Stimulated activated CD8-positive, alpha-beta memory T cell treated with anti-CD3 and anti-CD28 coated beads, Interleukin-15, amount 100 ng/mL, for 4 hours (primary cell): Measurements from ENCODE around the gene CPLANE2.
"Not testable (repeated sequence)": the region's sequence is repeated elsewhere in the genome, so short reads cannot be mapped to it uniquely, and the experiment has no call there.

Experiments
- DNase-seq, 2 donors: peaks; one replicate each; pipeline ENCODE4 v3.0.0-alpha.2; 2020; ENCODE audit warnings: low read depth in 2 of 2

The CPLANE2 gene, protein sequence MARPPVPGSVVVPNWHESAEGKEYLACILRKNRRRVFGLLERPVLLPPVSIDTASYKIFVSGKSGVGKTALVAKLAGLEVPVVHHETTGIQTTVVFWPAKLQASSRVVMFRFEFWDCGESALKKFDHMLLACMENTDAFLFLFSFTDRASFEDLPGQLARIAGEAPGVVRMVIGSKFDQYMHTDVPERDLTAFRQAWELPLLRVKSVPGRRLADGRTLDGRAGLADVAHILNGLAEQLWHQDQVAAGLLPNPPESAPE

DNA sequence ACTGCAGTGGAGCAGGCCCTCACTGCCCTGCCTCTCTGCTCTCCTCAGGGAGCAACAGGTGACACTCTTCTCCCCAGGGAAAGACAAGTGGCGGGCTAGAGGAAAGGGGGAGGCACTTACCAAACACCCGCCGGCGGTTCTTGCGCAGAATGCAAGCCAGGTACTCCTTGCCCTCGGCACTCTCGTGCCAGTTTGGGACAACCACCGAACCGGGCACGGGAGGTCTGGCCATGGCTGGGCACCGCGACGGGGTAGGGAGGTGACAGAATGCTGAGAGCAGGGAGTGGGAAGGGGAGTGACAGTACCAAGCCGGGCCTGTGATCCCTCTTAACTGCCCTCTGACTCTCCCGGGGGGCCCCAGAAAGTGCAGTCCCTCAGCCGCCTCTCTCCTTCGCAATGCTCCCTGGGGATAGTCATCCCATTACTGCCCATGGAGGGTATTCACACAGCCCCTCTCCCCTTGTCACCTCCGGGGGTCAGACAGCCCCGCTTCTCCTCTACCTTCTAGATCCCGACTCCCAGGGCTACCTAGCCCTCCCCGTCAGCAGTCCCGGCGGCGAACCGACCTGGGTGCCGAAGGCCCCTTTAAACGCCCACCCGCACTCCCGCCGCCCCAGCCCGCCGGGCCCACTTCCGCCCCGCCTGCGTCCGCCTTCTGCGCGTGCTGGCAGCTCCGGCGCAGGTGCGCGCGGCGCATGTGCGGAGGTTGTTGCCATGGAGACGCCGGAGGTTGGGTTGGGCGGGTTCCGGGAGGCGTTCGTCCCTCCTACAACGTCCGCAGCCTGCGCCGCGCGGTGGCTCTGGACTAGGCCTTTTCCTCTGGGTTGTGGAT is at the start of gene CPLANE2:
TSS of gene CPLANE2 (minus strand) at position 673 of the 832 bp plus-strand sequence. CDS start at position 232, 441 bp downstream.
- DNase-seq = peak; percentile 91 to 95

GRCh38 chr1:16286122-16286521 is 49.1 kb upstream of the CPLANE2 start:
- no peak for DNase-seq

DNA sequence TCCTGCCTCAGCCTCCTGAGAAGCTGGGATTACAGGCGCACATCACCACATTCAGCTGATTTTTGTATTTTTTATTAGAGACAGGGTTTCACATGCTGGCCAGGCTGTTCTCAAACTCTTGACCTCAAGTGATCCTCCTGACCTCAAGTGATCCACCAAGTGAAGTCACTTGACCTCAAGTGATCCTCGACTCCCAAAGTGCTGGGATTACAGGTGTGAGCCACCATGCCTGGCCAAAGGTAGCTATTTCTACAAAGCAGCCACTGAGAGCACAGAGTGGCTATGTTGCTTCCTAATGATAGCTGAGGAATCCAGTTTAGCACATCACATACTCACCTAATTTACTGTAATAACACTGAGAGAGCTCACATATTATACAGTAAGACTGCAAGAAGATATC is 44.8 kb upstream of the CPLANE2 start:
- no peak for DNase-seq

DNA sequence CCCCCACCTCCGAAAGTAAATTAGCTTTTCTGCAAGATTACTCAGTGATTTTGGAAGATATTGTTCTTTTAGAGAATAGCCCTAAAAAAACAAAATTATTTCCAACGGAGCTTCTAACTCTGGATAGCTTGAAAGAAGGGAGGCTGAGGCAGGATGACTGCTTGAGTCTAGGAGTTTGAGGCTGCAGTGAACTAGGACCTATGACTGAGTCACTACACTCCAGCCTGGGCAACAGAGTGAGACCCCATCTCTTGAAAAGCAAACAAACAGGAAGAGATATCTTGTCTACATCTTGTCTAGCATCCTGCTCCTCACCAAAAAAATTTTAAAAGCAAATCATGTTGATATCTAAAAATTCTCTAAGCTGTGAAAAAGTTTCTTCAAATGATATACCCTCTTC is 42.2 kb upstream of the CPLANE2 start:
- no peak for DNase-seq

- no peak for DNase-seq
These were observed 39.5 kb upstream of the CPLANE2 start for GRCh38 chr1:16276302-16277030.

GRCh38 chr1:16275591-16275990 is 38.6 kb upstream of the CPLANE2 start:
- no peak for DNase-seq

DNA sequence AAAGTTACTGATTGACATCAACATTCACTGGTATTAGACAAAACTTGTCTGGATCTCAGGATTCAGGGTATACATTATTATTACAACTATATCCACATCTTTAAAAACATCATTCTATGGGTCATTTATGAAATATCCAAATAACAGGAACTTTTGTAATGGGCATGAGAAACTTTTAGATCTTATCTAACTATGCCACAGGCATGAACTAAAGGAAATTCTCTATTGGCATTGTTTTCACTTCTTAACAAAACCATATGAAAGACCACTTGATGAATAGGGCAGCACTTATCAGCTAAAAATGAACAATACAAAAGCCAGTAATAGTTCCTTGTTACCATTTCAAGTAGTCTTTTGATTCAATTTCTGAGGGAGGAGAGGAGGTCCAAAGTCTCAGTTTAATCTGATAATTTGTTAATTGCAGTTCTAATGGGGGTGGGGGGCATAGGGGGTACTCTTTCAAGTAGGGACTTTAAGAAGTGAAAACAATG is 30.8 kb upstream of the CPLANE2 start:
- no peak for DNase-seq

GRCh38 chr1:16266411-16267118 is 29.6 kb upstream of the CPLANE2 start:
- DNase-seq = no peak

- no peak for DNase-seq
These were observed 25.1 kb upstream of the CPLANE2 start for GRCh38 chr1:16262067-16262466.

GRCh38 chr1:16260814-16261213 is 23.8 kb upstream of the CPLANE2 start:
- DNase-seq = no peak

- DNase-seq = no peak
These were observed 21.7 kb upstream of the CPLANE2 start for GRCh38 chr1:16258591-16259135.

DNA sequence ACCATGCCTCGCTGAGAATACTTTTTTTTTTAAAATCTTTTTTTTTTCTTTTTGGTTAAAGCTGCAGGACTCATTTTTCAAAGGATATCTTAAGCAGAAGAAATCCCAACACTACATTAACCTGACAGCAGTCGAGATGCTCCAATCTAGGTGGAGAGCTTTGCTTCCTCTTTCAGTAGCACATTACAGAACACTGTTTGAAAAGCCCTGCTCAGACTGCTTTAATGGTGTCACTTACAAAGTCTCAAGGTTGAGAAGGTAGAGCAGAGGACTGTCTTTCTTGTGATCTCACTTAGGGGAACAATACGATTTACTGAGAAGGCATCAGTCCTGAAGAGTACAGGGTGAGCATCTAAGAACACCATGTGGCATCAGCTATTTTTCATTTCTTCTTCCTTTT is 21.0 kb upstream of the CPLANE2 start:
- no peak for DNase-seq

DNA sequence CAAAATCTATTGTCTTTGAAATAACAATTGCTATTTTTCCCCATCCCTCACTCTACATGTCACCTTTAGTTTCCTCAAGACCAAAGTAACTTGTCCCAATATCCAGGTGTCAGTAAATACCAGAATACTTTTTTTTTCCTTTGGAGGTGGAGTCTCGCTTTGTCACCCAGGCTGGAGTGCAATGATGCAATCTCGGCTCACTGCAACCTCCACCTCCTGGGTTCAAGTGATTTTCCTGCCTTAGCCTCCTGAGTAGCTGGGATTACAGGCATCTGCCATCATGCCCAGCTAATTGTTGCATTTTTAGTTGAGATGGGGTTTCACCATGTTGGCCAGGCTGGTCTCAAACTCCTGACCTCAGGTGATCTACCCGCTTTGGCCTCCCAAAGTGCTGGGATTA is 20.6 kb upstream of the CPLANE2 start:
- not testable (repeated sequence) for DNase-seq

- no peak for DNase-seq
These were observed 19.5 kb upstream of the CPLANE2 start for GRCh38 chr1:16256478-16256877.

DNA sequence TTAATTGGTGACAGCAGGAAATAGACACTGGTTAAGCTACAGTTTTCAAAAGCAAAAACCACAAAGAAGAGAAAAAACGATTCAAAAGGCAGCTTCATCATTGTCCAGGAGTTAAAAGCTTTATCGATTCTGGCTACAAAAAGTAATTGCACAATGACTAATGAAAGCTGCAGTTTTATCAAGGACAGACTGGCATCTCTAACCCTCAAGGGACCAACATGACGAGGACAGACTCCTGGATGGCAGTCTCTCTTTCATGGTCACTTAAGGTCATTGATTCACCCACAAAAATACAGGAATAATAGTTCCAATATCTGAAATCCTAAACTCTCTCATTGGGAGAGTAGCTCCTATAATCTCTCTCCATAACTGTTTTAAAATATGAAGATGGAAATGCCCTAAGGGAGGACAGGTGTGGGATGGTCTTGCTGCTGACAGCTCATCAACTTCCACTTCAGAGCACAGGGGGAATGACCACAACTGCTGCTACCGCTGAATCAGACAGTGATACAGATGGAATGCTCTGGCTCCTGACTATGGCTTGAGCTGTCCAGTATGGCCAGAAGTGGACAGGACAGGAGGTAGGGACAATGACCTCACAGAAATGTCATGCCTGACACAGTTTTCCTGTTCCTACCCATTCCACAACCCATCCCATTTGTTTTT is 17.4 kb upstream of the CPLANE2 start:
- no peak for DNase-seq

- DNase-seq = no peak
These were observed 16.4 kb upstream of the CPLANE2 start for GRCh38 chr1:16253332-16253922.

DNA sequence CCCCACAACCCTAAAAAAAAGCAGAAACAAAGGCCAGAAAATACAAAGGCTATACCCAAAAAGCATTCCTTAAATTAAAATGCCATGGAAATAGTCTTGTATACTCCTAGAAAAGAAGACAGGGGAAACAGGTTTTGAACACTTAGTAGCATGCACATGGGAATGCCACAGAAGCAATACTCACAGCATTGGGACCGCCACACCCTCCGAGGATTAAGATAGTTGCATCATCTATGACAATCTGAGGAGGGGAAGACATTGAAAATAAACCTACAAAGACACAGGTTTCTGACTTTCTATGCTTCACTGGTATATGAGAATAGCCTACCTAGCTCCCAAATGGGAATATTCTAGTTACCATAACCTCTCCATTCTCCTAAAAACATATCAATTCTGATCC is 15.9 kb upstream of the CPLANE2 start:
- DNase-seq = no peak

GRCh38 chr1:16251381-16251780 is 14.4 kb upstream of the CPLANE2 start:
- no peak for DNase-seq

GRCh38 chr1:16250524-16251251 is 13.7 kb upstream of the CPLANE2 start:
- DNase-seq = no peak
